Measurements from ENCODE around the gene DHTKD1.

DHTKD1 gene, protein sequence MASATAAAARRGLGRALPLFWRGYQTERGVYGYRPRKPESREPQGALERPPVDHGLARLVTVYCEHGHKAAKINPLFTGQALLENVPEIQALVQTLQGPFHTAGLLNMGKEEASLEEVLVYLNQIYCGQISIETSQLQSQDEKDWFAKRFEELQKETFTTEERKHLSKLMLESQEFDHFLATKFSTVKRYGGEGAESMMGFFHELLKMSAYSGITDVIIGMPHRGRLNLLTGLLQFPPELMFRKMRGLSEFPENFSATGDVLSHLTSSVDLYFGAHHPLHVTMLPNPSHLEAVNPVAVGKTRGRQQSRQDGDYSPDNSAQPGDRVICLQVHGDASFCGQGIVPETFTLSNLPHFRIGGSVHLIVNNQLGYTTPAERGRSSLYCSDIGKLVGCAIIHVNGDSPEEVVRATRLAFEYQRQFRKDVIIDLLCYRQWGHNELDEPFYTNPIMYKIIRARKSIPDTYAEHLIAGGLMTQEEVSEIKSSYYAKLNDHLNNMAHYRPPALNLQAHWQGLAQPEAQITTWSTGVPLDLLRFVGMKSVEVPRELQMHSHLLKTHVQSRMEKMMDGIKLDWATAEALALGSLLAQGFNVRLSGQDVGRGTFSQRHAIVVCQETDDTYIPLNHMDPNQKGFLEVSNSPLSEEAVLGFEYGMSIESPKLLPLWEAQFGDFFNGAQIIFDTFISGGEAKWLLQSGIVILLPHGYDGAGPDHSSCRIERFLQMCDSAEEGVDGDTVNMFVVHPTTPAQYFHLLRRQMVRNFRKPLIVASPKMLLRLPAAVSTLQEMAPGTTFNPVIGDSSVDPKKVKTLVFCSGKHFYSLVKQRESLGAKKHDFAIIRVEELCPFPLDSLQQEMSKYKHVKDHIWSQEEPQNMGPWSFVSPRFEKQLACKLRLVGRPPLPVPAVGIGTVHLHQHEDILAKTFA

GRCh38 chr10:12068449-12069269 is at the start of gene DHTKD1:
DHTKD1 (plus strand) TSS chr10:12068954; CDS start chr10:12069034, 80 bp downstream.
- DNase-seq: peak; percentile 98

DNA sequence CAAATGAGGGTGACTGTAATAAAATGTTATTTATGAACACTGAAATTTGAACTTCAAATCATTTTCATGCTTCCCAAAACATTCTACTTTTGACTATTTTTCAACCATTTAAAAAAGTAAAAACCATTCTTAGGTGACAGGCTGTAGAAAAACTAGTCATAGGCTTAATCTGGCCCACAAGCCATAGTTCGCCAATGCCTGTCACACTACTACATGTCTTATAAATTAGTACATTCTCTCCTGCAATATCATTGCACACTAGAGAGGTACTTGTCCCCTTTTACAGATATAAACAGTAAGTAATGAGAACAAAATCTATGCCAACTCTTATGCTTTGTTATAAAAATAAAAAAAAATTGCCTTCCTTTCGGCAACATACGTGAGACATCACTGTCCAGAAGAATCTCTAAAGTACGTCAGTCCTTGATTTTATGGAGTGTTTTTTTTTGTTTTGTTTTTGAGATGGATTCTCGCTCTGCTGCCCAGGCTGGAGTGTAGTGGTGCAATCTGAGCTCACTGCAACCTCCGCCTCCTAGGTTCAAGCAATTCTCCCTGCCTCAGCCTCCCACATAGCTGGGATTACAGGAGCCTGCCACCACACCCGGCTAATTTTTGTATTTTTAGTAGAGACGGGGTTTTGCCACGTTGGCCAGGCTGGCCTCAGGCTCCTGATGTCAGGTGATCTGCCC is 49.3 kb upstream of the DHTKD1 start:
- DNase-seq: no peak

DNA sequence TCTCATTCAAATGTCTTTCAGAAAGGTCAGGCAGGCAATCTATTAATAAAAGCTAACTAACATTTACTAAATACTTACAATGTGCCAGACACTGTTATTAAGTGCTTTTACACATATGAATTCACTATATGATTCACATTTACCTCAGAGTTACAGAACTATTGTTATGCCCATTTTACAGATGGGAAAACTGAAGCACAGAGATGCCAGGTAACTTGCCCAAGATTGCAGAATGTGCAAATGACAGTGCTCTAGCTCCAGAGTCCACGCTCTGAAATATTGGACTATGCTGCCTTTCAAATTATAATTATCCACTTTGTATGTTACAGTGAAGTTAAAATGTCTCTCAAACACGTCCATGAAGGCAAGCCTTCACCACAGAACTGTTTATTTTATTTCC is 48.2 kb upstream of the DHTKD1 start:
- no peak for DNase-seq

GRCh38 chr10:12022580-12023257 is 46.0 kb upstream of the DHTKD1 start:
- DNase-seq: no peak

DNA sequence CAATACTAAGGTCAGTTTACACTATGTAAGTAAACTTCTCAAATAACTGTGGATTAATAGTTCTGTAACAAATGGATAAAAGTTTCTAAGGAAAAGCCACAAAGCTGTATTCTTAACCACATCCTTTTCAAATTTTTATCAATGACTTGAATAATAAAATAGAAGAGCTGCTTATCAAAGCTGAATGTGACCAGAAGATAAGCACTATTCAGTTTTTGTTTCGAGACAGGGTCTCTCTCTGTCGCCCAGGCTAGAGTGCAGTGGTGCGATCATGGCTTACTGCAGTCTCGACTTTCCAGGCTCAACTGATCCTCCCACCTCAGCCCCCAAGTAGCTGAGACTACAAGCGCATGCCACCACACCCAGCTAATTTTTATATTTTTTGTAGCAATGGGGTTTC is 43.2 kb upstream of the DHTKD1 start:
- no peak for DNase-seq

GRCh38 chr10:12027539-12027938 is 41.2 kb upstream of the DHTKD1 start:
- no peak for DNase-seq

GRCh38 chr10:12031404-12031803 is 37.4 kb upstream of the DHTKD1 start:
- DNase-seq: no peak

DNA sequence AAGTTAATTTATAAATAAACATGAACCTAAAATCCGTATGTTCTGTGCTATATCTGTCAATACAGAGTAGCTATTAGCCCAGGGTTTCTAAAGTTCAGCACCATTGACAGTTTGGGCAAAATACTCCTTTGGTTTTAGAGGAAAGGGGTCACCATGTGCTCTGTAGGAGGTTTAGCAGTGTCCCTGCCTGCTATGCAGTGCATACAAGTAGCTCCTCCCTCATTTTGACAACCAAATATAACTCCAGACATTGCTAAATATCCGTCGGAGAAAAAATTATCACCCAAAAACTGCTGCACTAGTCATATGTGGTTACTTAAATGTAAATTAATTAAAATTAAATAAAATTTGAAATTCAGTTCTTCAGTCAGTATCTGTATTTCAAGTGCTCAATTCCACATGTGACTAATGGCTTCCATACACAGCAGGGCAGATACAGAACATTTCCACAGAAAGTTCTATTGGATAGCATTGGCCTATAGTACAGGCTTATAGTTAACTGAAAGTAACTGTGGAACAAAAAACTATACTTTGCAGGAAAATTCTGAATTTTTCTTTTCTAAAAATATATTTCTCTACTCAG is 32.6 kb upstream of the DHTKD1 start:
- DNase-seq: no peak

- peak; percentile 7 for DNase-seq
These were observed 26.9 kb upstream of the DHTKD1 start for GRCh38 chr10:12041766-12042408.

GRCh38 chr10:12042409-12042796 is 26.4 kb upstream of the DHTKD1 start:
- peak; percentile 47 for DNase-seq

DNA sequence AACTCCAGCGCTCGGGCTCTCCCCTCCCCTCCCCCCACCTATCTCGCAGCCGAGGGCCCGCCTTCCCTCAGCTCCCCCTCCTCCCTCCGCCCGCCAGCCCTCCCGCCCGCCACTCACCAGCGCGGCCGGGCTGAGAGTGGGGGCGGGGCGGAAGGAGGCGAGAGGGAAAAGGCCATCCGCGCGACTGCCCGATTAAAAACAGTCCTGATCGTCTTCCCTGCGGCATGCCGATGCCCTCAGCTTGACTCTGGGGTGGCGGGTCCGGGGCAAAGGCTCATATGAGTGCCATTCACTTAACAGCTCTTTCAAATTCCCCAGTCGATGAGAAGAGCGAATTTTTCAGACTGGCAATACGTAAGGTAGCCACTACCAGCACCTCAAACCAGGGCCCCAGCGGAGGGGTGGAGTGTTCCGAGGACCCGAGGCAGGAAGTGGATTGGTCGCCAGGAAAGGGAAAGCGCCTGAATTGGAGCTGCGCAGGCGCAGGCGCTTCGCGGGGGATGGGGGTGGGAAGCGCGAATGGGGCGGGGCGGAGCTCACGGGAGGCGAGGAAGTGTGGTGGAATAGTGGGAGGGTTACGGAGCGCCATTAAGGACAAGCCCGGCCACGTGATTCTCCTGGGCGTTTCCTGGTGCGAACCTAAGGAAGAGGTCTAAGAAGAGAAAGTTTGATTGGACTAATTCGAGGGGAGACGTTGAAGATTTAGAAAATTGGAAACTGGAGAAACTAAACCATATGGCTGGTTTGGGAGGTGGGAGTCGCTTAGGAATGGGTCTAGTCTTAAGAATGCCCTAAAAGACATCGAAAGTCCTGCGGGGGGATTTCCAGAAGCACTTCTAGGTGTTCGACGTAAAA is 25.7 kb upstream of the DHTKD1 start, which contains the start of gene UPF2:
Gene UPF2 (minus strand): TSS at position 13 of the 855 bp plus-strand sequence. CDS start 7,386 bp downstream, outside the sequence.
- peak; percentile 97 for DNase-seq

GRCh38 chr10:12045596-12045995 is 23.2 kb upstream of the DHTKD1 start:
- DNase-seq: no peak

DNA sequence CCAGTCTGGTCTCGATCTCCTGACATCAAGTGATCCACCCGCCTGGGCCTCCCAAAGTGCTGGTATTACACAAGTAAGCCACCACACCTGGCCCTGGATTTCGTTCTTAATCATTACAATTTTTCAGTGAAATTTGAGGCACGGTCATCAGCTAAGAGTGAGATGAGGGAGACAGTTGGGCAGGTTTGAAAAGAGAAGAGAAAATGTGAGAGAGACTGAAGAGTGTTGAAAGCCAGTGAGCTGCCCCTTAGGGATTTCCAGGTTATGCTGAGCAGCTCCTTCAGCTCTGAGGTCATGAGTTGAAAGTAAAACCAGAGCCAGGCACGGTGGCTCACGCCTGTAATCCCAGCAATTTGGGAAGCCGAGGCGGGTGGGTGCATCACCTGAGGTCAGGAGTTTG is 20.2 kb upstream of the DHTKD1 start:
- no peak for DNase-seq

GRCh38 chr10:12050528-12050927 is 18.2 kb upstream of the DHTKD1 start:
- DNase-seq: no peak

DNA sequence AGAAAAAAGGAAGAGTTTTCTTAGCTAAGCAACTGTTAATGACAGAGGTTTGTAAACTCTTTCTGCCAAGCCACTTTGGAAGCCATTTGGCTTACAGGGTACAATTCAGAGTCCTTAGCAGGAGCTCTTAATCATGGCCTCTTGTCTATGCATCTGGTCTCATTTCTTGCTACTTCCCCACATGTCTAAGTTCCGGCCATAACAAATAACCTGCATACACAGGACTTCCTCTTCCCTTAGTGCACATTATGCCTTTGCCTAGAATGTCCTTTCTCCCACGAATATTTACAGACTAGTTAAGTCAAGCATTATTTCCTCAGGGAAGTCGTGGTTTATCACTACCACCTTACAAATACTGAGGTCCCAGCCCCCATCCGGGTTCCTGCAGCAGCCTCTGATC is 17.5 kb upstream of the DHTKD1 start:
- DNase-seq: no peak

DNA sequence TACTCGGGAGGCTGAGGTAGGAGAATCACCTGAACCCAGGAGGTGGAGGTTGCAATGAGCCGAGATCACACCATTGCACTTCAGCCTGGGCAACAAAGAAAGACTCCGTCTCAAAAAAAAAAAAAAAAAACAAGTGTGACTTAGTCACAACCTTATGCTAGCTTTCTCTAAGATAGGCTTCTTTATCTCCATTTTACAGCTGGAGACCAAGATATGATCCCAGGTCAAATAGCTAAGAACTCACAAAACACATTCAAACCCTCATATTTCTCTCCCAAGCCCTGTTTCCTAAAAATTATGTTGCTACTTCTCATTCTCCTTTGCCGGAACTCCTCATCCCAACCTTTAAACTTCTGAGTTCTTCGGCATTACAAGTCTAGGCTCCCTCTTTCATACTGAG is 13.0 kb upstream of the DHTKD1 start:
- no peak for DNase-seq

- DNase-seq: no peak
These were observed 12.0 kb upstream of the DHTKD1 start for GRCh38 chr10:12056748-12057147.

DNA sequence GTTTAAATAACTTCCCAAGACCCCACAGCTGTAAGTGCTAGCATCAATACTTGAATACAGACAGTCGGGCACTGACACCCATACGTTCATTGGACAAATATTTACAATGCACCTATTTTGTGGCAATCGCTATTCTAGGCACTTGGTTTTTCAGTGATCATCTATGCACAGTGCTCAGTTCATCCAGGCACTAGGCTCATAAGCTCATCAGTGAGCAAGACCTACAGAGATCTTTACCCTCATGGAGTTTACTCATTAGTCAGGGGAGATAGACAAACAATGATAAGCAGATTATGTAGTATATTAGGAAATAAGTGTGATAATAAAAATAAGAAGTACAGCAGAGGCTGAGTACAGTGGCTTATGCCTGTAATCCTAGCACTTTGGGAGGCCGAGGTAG is 7.6 kb upstream of the DHTKD1 start:
- DNase-seq: no peak

DNA sequence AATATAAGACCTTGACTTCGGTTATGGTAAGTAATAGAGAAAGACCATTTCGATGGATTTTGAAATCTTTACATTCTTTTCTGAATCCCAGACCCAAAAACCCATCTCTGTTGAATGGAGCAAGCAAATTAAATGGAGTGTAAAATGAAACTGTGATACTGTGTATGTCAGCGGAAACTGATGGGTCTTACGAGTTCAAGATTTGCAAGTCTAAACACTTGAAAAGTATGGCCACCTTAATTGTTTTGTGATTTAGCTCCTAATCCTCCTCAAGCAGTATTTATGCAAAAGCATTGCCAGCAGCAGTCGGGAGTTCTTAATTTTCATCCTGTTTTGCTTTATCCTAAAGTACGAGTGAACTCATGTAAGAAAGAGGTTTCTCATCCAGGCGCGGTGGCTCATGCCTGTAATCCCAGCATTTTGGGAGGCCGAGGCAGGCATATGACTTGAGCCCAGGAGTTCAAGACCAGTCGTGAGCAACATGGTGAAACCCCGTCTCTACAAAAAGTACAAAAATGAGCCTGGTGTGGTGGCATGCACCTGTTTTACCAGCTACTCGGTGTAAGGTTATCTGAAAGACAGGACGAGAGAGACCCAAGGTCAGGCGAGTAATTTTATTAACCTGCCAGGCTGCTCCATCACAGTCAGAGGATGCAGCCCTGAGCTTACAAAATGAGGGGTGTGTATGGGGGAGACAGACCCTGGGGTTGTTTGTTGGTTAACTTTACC is 5.8 kb upstream of the DHTKD1 start:
- DNase-seq: no peak

All from activated gamma-delta T cell treated with Interleukin-2 at 50 U/mL for 16 hours (primary cell).